K562 (cell line): ENCODE measurements around the gene MED20. TPM values are rescaled to one million over a fixed set of nuclear protein-coding genes. Genes with fewer than 3 reads are reported as not detected.

Experiments used
- ASH1L ChIP-seq: fragments of 450-650 bp; IDR thresholded peaks from 2 replicates; pipeline ENCODE4 v1.6.1; 2018; ENCODE audit warnings: borderline replicate concordance, mild to moderate bottlenecking, low read depth; ENCODE audit not compliant: partially characterized antibody
- BCOR ChIP-seq: fragments of 450-650 bp; IDR thresholded peaks from 2 replicates; pipeline ENCODE4 v1.6.1; 2016
- ILF3 ChIP-seq: fragments of 450-650 bp; IDR thresholded peaks from 2 replicates; pipeline ENCODE4 v1.6.1; 2018; ENCODE audit warnings: antibody characterized with exemption, mild to moderate bottlenecking, moderate library complexity, borderline replicate concordance
- KLF13 ChIP-seq: fragments of 450-650 bp; IDR thresholded peaks from 2 replicates; pipeline ENCODE4 v1.6.1; 2016; ENCODE audit warnings: missing genetic modification characterization, low read depth, mild to moderate bottlenecking, missing compliant biosample characterization, moderate library complexity, borderline replicate concordance
- NFE2L1 ChIP-seq: fragments of 450-650 bp; IDR thresholded peaks from 2 replicates; pipeline ENCODE4 v1.6.1; 2016; ENCODE audit warnings: missing genetic modification characterization, low read depth, mild to moderate bottlenecking, missing compliant biosample characterization, moderate library complexity, borderline replicate concordance
- POLR2H ChIP-seq: IDR thresholded peaks from 2 replicates; pipeline ENCODE4 v1.6.1; 2016; ENCODE audit warnings: missing genetic modification characterization, low read depth, mild to moderate bottlenecking, control low read depth, missing compliant biosample characterization, moderate library complexity
- SMAD4 ChIP-seq: fragments of 250-450 bp; sonication (Bioruptor Pico); conservative IDR thresholded peaks from 2 replicates; pipeline ENCODE4 v1.8.0; 2021; ENCODE audit warnings: inconsistent platforms, mild to moderate bottlenecking, moderate library complexity
- ZNF165 ChIP-seq: fragments of 250-450 bp; sonication (Bioruptor Pico); IDR thresholded peaks from 2 replicates; pipeline ENCODE4 v1.4.0; 2020; ENCODE audit warnings: borderline replicate concordance
- ZNF23 ChIP-seq: fragments of 250-450 bp; sonication (Bioruptor Pico); IDR thresholded peaks from 2 replicates; pipeline ENCODE4 v1.4.0; 2020; ENCODE audit warnings: mild to moderate bottlenecking
- ZNF384 ChIP-seq: IDR thresholded peaks from 2 replicates; pipeline ENCODE4 v1.6.1; 2012; ENCODE audit warnings: low read depth, low read length, improper control_type of control experiment
- ZNF699 ChIP-seq: fragments of 250-450 bp; sonication (Bioruptor Pico); IDR thresholded peaks from 2 replicates; pipeline ENCODE4 v1.8.0; 2021; ENCODE audit warnings: mild to moderate bottlenecking, moderate library complexity; ENCODE audit not compliant: insufficient replicate concordance
- polyA plus RNA-seq, 8 experiments: library from polyadenylated mRNA; depleted of rRNA in 4 of 8; stranded (reverse) in 5 of 8; unstranded in 3 of 8; fragments of >200 nt; fragmentation: Nextera tagmentation in 2 of 8; fragmentation: Illumina TruSeq in 1 of 8; extraction: Ambion mirVana in 2 of 8; extraction: Trizol in 1 of 8; gene quantifications; 2 replicates each; pipeline versions ENCODE4 v1.2.1 to v1.2.3, GENCODE V29; 2011 to 2014; ENCODE audit warnings: inconsistent platforms in 1 of 8, missing spikeins in 1 of 8
- total RNA-seq, 7 experiments: library from RNA; depleted of rRNA in 6 of 7; stranded (reverse); fragments of >200 nt in 6 of 7; fragmentation: Illumina TruSeq in 2 of 7; extraction: Trizol in 2 of 7; gene quantifications; 2 replicates each; pipeline versions ENCODE4 v1.2.1 to v1.2.3, GENCODE V29; 2011 to 2021; ENCODE audit warnings: low replicate concordance in 1 of 7
- TF ChIP-seq, protein P1 (sequence below): fragments of 450-650 bp; formaldehyde crosslinking; IDR thresholded peaks from 2 replicates; pipeline ENCODE4 v1.4.0; 2022; ENCODE audit warnings: missing genetic modification characterization
- TF ChIP-seq, protein P2 (sequence below): fragments of 450-650 bp; IDR thresholded peaks from 2 replicates; pipeline ENCODE4 v1.6.1; 2016; ENCODE audit warnings: low read depth, mild to moderate bottlenecking, moderate library complexity
- TF ChIP-seq, protein P3 (sequence below): sonication (generic); formaldehyde crosslinking; IDR thresholded peaks from 2 replicates; pipeline ENCODE4 v1.8.0; 2022; ENCODE audit warnings: mild to moderate bottlenecking, missing genetic modification reagents
- TF ChIP-seq, protein P4 (sequence below): IDR thresholded peaks from 3 replicates; pipeline ENCODE4 v1.6.1; 2011; ENCODE audit warnings: borderline replicate concordance, mild to moderate bottlenecking; ENCODE audit not compliant: insufficient read length, insufficient read depth

The MED20 gene
- total and polyA plus RNA-seq, 9 of the 15 experiments (the other 6 are each of a cell fraction or from before 2014, with no cell fraction given): 27.3 to 80.9 (median 46.0) TPM

DNA sequence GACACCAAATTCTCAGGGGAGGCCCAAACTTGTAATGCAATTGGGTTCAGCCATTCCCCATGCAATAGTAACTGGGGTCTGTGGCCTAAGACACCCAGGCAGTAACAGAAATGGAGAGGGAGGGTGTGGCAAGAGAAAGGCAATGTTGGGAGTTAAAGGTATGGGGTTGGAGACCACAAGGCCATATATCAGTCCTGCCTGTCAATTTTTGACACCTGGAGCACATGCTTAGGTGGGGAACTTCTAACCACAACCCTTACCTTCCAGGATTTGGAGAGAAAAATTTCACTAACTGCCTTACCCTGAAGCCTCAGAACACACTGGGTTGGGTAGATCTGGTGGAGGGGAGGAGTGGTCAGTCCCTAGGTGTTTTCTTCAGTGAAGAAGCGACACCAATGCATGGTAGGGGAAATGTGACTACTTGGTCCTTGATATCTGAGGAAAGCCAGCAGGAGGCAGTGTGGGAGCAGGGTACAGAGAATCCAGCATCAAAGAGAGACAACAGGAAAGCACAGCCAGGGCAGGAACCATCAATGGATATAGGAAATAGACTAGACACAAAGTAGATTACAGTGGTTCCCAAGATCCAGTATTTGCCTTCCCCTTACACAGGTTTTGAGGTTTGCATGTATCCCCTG is 18.9 kb downstream of the MED20 start (continued):
- TF ChIP-seq, protein P1, sequence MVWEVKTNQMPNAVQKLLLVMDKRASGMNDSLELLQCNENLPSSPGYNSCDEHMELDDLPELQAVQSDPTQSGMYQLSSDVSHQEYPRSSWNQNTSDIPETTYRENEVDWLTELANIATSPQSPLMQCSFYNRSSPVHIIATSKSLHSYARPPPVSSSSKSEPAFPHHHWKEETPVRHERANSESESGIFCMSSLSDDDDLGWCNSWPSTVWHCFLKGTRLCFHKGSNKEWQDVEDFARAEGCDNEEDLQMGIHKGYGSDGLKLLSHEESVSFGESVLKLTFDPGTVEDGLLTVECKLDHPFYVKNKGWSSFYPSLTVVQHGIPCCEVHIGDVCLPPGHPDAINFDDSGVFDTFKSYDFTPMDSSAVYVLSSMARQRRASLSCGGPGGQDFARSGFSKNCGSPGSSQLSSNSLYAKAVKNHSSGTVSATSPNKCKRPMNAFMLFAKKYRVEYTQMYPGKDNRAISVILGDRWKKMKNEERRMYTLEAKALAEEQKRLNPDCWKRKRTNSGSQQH (CRISPR knock-in tag): no peak
- TF ChIP-seq ZNF165 (CRISPR knock-in tag): no peak
- TF ChIP-seq ZNF23 (CRISPR knock-in tag): no peak
- 0 out of 2 replicates have a peak, but pooled peaks have one; percentile 18 for TF ChIP-seq ZNF384
- TF ChIP-seq, protein P2, sequence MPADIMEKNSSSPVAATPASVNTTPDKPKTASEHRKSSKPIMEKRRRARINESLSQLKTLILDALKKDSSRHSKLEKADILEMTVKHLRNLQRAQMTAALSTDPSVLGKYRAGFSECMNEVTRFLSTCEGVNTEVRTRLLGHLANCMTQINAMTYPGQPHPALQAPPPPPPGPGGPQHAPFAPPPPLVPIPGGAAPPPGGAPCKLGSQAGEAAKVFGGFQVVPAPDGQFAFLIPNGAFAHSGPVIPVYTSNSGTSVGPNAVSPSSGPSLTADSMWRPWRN: no peak
- peak; percentile 41; the same call in 1 of the 2 replicates for TF ChIP-seq BCOR
- no peak for TF ChIP-seq NFE2L1 (tag)
- TF ChIP-seq, protein P3, sequence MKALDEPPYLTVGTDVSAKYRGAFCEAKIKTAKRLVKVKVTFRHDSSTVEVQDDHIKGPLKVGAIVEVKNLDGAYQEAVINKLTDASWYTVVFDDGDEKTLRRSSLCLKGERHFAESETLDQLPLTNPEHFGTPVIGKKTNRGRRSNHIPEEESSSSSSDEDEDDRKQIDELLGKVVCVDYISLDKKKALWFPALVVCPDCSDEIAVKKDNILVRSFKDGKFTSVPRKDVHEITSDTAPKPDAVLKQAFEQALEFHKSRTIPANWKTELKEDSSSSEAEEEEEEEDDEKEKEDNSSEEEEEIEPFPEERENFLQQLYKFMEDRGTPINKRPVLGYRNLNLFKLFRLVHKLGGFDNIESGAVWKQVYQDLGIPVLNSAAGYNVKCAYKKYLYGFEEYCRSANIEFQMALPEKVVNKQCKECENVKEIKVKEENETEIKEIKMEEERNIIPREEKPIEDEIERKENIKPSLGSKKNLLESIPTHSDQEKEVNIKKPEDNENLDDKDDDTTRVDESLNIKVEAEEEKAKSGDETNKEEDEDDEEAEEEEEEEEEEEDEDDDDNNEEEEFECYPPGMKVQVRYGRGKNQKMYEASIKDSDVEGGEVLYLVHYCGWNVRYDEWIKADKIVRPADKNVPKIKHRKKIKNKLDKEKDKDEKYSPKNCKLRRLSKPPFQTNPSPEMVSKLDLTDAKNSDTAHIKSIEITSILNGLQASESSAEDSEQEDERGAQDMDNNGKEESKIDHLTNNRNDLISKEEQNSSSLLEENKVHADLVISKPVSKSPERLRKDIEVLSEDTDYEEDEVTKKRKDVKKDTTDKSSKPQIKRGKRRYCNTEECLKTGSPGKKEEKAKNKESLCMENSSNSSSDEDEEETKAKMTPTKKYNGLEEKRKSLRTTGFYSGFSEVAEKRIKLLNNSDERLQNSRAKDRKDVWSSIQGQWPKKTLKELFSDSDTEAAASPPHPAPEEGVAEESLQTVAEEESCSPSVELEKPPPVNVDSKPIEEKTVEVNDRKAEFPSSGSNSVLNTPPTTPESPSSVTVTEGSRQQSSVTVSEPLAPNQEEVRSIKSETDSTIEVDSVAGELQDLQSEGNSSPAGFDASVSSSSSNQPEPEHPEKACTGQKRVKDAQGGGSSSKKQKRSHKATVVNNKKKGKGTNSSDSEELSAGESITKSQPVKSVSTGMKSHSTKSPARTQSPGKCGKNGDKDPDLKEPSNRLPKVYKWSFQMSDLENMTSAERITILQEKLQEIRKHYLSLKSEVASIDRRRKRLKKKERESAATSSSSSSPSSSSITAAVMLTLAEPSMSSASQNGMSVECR: no peak
- no peak for TF ChIP-seq POLR2H (tag)
- TF ChIP-seq ASH1L: no peak
- TF ChIP-seq KLF13 (tag): no peak
- no peak for TF ChIP-seq ZNF699 (CRISPR knock-in tag)
- TF ChIP-seq, protein P4, sequence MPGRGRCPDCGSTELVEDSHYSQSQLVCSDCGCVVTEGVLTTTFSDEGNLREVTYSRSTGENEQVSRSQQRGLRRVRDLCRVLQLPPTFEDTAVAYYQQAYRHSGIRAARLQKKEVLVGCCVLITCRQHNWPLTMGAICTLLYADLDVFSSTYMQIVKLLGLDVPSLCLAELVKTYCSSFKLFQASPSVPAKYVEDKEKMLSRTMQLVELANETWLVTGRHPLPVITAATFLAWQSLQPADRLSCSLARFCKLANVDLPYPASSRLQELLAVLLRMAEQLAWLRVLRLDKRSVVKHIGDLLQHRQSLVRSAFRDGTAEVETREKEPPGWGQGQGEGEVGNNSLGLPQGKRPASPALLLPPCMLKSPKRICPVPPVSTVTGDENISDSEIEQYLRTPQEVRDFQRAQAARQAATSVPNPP: no peak
- TF ChIP-seq SMAD4: no peak
- no peak for TF ChIP-seq ILF3
